Measurements from ENCODE around the gene DECR2.

DNA sequence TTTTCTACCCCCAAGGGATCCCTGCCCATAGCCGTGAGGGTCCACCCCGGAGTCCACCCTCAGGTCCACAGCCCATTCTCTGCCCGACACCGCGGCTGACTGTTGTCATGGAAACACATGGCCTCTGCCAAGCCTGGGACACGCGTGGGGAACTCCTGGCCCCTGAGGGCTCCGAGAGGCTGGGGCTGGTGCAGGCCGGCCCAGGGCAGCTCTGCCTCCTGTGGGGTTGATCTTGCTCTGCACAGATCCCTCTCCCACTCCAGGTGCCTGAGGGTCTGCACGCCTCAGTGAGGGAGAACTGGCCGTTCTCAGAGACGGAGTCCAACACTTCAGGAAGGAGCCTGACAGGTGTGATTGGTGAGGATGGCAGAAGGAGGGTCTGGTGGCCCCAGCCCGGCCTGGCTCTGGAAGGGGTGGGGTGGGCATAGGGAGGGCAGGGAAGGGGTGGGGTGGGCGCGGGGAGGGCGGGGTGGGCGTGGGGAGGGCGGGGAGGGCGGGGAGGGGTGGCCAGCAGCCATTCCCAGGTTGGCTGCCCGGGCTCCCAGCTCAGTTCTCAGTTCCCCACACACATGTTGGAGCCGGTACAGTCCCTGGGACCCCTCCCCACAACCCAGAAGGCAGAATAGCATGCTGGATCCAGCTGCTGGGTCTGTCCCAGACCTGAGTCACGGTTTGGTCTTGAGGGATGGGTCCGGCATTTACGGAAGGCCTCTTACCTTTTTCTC lies 37.8 kb upstream of the DECR2 start:
- TF ChIP-seq, protein P1, sequence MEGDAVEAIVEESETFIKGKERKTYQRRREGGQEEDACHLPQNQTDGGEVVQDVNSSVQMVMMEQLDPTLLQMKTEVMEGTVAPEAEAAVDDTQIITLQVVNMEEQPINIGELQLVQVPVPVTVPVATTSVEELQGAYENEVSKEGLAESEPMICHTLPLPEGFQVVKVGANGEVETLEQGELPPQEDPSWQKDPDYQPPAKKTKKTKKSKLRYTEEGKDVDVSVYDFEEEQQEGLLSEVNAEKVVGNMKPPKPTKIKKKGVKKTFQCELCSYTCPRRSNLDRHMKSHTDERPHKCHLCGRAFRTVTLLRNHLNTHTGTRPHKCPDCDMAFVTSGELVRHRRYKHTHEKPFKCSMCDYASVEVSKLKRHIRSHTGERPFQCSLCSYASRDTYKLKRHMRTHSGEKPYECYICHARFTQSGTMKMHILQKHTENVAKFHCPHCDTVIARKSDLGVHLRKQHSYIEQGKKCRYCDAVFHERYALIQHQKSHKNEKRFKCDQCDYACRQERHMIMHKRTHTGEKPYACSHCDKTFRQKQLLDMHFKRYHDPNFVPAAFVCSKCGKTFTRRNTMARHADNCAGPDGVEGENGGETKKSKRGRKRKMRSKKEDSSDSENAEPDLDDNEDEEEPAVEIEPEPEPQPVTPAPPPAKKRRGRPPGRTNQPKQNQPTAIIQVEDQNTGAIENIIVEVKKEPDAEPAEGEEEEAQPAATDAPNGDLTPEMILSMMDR (IDR thresholded peaks at IDR 0.05; ENCODE audit: low read depth, low read length, poor library complexity, severe bottlenecking): no peak
- TF ChIP-seq EZH2phosphoT487 (IDR thresholded peaks at IDR 0.05; ENCODE audit: borderline replicate concordance, low read length): no peak
